KOPT-K1 (cell line): ENCODE results near the gene SHPK.
"Not testable (repeated sequence)": the region's sequence is repeated elsewhere in the genome, so short reads cannot be mapped to it uniquely, and the experiment has no call there.

ENCODE experiments used
- H3K27ac ChIP-seq: fragments of 200-600 bp; sonication (generic); 2 replicates; pipeline ENCODE4 v1.5.1; 2016; ENCODE audit warnings: antibody characterized with exemption, mild to moderate bottlenecking, low read depth, low read length; ENCODE audit not compliant: poor library complexity, severe bottlenecking
- H3K36me3 ChIP-seq: fragments of 200-600 bp; sonication (generic); 2 replicates; pipeline ENCODE4 v1.5.1; 2017; ENCODE audit warnings: antibody characterized with exemption, mild to moderate bottlenecking, low read length, moderate library complexity; ENCODE audit not compliant: insufficient read depth
- H3K9me3 ChIP-seq: fragments of 200-600 bp; sonication (generic); 2 replicates; pipeline ENCODE4 v1.5.1; 2017; ENCODE audit warnings: antibody characterized with exemption, low read length, mild to moderate bottlenecking; ENCODE audit not compliant: insufficient read depth, poor library complexity, severe bottlenecking

The SHPK gene

DNA sequence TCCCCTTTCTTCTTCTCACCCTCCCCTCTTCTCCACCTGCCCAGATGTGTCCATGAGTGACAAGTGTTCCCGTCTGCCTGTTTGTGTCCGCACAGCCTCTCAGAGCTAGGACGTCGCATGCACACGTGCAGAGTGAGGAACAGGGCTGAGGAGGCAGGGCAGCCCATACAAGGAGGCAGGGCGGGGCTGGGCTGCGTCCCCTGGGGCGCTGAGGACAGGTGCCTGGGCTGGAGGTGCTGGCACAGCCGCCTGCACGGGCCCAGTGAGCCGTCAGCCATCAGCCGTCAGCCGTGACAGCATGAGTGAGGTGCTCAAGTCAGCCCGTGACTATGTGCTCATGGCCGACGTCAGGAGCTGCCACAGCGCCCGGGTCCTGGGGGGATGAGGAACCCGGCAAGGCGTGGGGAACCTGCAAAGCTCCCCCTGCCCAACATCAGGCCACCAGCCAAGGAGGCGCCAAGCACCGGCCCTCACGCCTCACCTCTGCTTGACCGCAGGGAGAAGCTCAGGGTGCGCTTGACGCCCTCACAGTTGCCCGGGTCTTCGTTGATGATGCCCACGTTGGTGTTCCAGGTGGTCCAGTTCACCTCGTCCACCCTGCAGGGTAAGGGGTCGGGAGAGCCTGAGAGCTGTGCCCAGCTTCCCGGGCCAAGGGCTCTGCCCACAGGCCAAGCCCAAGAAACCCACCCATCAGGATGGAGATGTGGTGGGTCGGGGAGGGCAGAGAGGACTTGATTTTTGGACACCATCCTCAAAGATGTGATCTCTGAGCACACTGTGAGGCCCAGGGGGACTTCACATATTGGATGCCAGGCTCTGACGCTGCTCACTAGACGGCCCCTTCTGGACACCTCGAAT, 64.8 kb downstream of the SHPK start:
- Histone ChIP-seq H3K36me3 (no peaks in the 10 kb centered on the region; the same call in 1 of the 2 replicates), H3K9me3 (no peaks in the 10 kb centered on the region), H3K27ac (no peak overlapping the region)

DNA sequence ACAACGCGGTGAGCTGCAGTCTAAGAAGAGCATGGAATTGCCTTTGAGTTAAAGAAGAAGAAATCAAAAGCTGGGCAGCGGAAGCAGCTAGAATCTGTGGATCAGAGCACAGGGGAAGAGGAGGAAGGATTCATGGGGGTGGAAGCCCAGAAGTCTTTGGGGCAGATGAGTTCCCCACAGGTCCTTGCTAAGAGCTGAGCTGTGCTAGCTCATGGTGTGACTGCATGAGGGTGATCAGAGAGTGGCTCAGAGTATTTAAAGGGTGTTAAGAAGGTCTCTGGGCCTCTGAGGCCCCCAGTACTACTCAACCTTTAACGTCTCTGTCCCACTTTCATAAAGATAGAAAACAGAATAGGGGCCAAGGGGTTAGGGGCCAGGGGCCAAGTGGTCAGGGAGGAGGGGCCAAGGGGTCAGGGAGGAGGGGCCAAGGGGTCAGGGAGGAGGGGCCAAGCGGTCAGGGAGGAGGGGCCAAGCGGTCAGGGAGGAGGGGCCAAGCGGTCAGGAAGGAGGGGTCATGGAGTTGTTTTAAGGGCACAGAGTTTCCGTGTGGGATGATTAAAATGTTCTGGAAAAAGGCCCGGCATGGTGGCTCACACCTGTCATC, 66.4 kb downstream of the SHPK start:
- Histone ChIP-seq H3K36me3 (peaks cover 4% of the 10 kb centered on the region; the same call in 1 of the 2 replicates), H3K9me3 (no peaks in the 10 kb centered on the region), H3K27ac (no peak overlapping the region)

DNA sequence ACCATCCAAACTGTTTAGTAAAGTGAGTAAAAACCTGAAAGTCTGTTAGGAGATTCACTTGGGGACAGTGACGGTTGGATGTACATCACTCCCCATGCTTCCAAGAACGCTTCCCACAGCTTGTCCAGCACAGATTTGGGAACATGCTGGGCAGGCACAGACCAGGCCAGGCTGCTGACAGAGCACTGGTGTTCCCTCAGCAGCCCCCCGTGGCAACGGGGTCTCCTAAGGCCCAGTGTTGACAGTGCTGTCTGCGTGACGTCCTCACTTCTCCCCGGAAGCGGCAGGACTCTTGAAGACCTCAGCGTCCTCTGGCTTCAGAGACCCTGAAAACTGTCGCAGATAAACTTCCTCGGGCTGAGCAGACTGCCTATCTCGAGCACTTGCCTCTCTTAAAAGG, 69.5 kb downstream of the SHPK start:
- no peaks in the 10 kb centered on the region for H3K9me3 ChIP-seq
- no peak overlapping the region for H3K27ac ChIP-seq
- peaks cover 4% of the 10 kb centered on the region; the same call in 1 of the 2 replicates for H3K36me3 ChIP-seq

DNA sequence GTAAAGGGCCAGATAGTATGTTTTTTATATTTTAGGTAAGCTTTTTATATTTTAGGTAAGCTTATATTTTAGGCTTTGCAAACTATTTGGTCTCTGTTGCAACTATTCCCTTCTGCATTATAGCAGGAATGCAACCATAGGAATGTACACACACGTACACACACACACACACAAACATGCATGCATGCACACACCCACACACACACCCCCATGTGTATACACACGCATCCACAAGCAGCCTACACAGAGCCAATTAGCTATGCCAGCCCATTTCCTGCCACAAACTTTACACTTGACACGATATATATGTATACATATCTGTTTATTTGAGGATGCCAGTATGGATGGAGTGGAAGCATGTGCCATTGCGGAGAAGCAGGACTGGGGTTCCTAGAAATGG, 70.9 kb downstream of the SHPK start:
- Histone ChIP-seq H3K36me3 (peaks cover 4% of the 10 kb centered on the region; the same call in 1 of the 2 replicates), H3K9me3 (no peaks in the 10 kb centered on the region)

DNA sequence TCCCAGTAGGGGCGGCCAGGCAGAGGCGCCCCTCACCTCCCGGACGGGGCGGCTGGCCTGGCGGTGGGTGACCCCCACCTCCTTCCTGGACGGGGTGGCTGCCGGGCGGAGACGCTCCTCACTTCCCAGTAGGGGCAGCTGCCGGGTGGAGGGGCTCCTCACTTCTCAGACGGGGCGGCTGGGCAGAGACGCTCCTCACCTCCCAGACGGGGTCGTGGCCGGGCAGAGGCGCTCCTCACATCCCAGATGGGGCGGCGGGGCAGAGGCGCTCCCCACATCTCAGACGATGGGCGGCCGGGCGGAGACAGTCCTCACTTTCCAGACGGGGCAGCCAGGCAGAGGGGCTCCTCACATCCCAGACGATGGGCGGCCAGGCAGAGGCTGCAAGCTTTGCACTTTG, 71.8 kb downstream of the SHPK start:
- not testable (repeated sequence) for H3K27ac ChIP-seq, H3K36me3 ChIP-seq, H3K9me3 ChIP-seq

More for the DNA sequence above, 70.9 kb downstream of the SHPK start:
- no peak overlapping the region for H3K27ac ChIP-seq

DNA sequence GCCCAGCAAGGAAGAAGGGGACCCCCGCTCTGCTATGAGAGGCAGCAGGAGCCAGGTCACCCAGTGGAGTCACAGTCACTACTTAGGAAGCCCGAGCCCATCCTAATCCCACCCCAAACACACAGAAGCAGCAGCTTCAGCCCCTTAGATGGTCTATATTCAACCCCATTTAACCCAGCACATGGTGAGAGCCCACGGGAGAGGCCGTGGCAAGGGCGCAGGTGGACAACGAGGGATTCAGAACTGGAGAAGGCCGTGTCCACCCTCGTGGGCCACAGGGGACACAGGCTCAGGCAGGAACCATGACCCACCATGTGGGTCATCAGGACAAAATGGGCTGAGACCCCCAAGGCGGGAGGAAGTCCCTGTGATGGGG, 76.8 kb downstream of the SHPK start:
- H3K27ac ChIP-seq: no peak overlapping the region
- H3K36me3 ChIP-seq: no peaks in the 10 kb centered on the region
- no peaks in the 10 kb centered on the region for H3K9me3 ChIP-seq

DNA sequence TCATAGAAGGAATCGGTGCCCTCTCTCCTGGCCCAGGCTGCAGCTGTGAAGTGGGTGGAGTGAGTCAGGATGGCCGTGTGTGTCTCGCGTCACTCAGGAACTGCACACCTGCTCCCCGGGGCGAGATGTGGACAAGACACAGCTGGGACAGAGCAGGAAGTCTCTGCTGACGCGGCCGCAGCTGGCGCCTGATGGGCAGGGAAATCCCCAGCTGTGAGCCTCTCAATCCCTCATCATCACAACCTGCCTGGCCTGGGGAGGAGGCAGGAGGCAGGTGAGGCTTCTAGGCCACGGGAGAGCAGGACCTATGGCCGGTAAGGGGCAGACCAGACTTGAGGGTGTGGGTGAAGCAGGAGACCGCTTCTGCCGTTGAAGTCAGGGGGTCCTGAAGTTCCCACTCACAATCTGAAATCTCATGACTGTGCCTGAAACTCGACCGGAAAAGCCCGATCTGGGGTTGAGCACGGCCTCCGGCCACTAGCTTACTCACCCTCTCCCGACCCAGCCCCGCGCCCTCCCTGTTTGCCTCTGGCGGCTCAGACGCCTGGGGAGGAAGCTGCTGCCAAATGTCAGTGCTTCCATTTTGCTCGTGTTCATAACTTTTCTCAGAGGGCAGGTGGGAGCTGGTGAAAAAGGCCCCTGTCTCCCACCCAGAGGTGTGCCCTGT, 77.3 kb downstream of the SHPK start:
- H3K36me3 ChIP-seq: no peaks in the 10 kb centered on the region
- no peak overlapping the region for H3K27ac ChIP-seq
- no peaks in the 10 kb centered on the region for H3K9me3 ChIP-seq
